22Rv1 (cell line): ENCODE results near the gene UPF3B.
"Not testable (repeated sequence)": the region's sequence is repeated elsewhere in the genome, so short reads cannot be mapped to it uniquely, and the experiment has no call there.

Experiments
- H3K27ac ChIP-seq: fragments of 450-650 bp; 2 replicates; pipeline ENCODE4 v1.5.1; 2017
- CTCF ChIP-seq: fragments of 450-650 bp; IDR thresholded peaks from 2 replicates; pipeline ENCODE4 v1.5.1; 2017; ENCODE audit warnings: mild to moderate bottlenecking
- ZFX ChIP-seq: fragments of 450-650 bp; IDR thresholded peaks from 2 replicates; pipeline ENCODE4 v1.6.1; 2017; ENCODE audit warnings: antibody characterized with exemption, borderline replicate concordance

The UPF3B gene

GRCh38 chrX:119816300-119816699 lies 36.5 kb downstream of the UPF3B start:
- no peak for TF ChIP-seq CTCF

GRCh38 chrX:119809185-119809666 lies 43.5 kb downstream of the UPF3B start:
- TF ChIP-seq CTCF (no peak), ZFX (no peak)
- no peak overlapping the region for H3K27ac ChIP-seq

More at GRCh38 chrX:119816300-119816699, 36.5 kb downstream of the UPF3B start:
- H3K27ac ChIP-seq, result no peak overlapping the region

- not testable (repeated sequence) for H3K27ac ChIP-seq
These were observed 44.3 kb downstream of the UPF3B start for GRCh38 chrX:119808461-119808860.

DNA sequence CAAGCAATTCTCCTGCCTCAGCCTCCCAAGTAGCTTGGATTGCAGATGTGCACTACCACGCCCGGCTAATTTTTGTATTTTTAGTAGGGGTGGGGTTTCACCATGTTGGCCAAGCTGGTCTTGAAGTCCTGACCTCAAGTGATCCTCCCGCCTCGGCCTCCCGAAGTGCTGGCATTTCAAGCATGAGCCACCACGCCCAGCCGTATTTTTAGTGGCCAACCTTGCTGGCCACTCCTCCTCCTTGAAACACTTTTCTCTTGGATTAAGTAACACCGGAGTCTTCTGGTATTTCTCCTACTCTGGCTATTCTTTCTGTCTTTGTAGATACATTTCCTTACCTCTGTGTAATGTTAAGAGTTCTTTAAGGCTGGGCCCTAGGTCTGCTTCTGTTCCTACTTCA lies 50.2 kb downstream of the UPF3B start:
- no peak overlapping the region for H3K27ac ChIP-seq
- TF ChIP-seq CTCF (no peak), ZFX (no peak)

DNA sequence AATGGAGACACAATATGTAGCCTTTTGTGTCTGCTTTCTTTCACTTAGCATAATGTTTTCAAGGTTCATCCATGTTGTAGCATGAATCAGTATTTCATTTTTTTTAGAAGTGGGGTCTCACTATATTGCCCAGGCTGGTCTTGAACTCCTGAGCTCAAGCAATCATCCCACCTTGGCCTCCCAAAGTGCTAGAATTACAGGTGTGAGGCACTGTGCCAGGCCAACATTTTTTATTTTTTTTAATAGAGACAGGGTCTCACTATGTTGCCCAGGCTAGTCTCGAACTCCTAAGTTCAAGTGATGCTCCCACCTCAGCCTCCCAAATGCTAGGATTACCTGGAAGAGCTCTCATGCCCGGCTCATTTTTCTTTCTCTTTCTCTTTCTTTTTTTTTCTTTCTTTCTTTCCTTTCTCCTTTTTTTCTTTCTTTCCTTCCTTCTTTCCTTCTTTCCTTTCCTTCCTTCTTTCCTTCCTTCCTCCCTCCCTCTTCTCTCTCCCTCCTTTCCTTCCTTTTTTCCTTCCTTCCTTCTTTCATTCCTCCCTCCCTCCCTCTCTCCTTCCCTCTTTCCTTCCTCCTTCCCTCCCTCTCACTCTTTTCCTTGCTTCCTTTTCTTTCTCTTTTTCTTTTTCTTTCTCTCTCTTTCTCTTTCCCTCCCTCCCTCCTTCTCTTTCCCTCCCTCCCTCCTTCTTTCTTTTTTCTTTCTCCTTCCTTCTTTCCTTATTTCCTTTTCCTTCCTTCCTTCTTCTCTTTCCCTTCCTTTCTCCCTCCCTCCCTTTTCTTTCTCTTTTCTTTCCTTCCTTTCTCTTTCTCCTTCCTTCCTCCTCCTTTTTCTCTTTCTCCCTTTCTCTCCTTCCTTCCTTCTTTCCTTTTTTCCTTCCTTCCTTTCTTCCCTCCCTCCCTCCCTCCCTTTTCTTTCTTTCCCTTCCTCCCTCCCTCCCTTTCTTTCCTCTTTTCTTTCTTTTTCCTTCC lies 51.2 kb downstream of the UPF3B start:
- H3K27ac ChIP-seq, result no peak overlapping the region
- TF ChIP-seq CTCF, result no peak
- TF ChIP-seq ZFX, result no peak

GRCh38 chrX:119791437-119792231 lies 61.1 kb downstream of the UPF3B start, which contains the start of gene RPL39:
RPL39 (minus strand) TSS chrX:119791630; CDS start chrX:119791576, 54 bp downstream.
- TF ChIP-seq ZFX, result no peak
- TF ChIP-seq CTCF, result no peak

DNA sequence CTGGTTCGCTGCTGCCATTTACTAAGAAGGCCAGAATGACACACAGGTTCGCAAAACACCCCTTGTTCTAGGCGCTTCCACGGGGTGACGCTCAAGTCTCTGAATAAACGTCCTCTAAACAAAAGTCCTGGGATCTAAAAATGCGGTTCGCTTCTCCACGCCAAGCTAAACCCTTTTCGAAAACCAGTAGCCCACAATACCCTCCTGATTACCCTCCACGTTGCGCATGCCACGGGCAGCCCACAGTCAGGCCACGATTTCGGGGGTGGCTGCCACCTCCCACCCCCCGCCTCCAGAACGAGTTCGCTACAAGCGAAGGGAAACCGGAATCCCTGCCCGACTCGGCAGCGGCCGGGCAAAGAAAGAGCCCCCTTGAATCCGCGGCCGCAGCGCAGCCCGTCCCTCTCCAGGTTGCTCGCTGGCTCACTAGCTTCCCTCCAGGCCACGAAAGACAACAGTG lies 61.8 kb downstream of the UPF3B start:
- peak overlapping the region; percentile 90 for H3K27ac ChIP-seq
- TF ChIP-seq ZFX, result no peak
- TF ChIP-seq CTCF, result no peak

More at GRCh38 chrX:119791437-119792231, 61.1 kb downstream of the UPF3B start, which contains the start of gene RPL39:
- peak within 1 kb of the TSS; percentile 90 for H3K27ac ChIP-seq
